PC-9 (cell line): Measurements from ENCODE around the gene LRP1B.

Experiments used
- EZH2 ChIP-seq: fragments of 200-600 bp; sonication (generic); IDR thresholded peaks from 2 replicates; pipeline ENCODE4 v1.8.0; 2017; ENCODE audit warnings: antibody characterized with exemption, low read depth
- TF ChIP-seq, protein P1 (sequence below): fragments of 200-600 bp; sonication (generic); conservative IDR thresholded peaks from 2 replicates; pipeline ENCODE4 v1.6.1; 2017; ENCODE audit warnings: mixed run types, antibody characterized with exemption, mild to moderate bottlenecking, moderate library complexity

DNA sequence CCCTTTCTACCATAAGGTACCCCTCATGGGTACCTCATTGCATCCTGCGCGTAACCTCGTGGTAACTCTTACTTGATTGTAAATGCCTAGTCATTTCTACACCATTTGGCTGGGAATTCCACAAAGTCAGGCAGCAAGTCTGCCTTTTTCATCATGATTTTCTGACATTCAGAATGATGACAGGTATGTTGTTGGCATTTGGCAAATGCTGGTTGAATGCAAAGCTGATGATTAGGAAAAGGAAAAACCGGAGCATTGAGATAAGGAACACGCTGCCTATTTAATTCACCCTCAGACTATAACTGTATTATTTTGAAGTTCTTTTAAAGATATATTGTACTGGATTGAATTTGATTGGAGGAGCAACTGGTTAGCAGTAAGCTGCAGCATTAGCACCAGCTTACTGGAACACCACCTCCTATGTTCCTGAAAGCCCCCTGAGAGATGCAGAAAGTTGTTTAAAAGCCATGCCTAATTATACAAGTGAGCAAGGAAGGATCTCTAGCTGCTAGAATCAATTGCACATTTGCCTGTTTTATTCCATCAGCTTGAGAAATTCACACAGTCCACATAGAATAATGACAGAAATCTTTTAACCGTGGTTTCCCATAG lies 520.1 kb downstream of the LRP1B start:
- TF ChIP-seq, protein P1, sequence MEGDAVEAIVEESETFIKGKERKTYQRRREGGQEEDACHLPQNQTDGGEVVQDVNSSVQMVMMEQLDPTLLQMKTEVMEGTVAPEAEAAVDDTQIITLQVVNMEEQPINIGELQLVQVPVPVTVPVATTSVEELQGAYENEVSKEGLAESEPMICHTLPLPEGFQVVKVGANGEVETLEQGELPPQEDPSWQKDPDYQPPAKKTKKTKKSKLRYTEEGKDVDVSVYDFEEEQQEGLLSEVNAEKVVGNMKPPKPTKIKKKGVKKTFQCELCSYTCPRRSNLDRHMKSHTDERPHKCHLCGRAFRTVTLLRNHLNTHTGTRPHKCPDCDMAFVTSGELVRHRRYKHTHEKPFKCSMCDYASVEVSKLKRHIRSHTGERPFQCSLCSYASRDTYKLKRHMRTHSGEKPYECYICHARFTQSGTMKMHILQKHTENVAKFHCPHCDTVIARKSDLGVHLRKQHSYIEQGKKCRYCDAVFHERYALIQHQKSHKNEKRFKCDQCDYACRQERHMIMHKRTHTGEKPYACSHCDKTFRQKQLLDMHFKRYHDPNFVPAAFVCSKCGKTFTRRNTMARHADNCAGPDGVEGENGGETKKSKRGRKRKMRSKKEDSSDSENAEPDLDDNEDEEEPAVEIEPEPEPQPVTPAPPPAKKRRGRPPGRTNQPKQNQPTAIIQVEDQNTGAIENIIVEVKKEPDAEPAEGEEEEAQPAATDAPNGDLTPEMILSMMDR: no peak
- no peak for TF ChIP-seq EZH2
